ENCODE results near the gene TNFRSF19.

TNFRSF19 gene

GRCh38 chr13:23724196-23724970 is 154.2 kb downstream of the TNFRSF19 start:
- DNase-seq, result no peak
